ENCODE measurements around the gene IL1RAPL2.

Gene IL1RAPL2

DNA sequence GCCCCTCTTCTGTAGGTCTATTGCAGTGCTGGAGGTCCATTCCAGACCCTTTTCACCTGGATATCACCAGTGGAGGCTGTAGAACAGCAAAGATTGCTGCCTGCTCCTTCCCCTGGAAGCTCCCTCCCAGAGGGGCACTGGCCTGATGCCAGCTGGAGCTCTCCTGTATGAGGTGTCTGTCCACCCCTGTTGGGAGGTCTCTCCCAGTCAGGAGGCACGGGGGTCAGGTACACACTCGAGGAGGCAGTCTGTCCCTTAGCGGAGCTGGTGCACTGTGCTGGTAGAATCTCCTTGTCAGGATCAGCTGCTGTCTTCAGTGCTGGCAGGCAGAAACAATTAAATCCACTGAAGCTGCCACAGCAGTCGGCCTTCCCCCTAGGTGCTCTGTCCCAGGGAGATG lies 276.6 kb downstream of the IL1RAPL2 start:
- ATAC-seq = no peak
- TF ChIP-seq ESRRG (CRISPR knock-in tag; IDR thresholded peaks at IDR 0.05) = no peak
- no peak for TF ChIP-seq ZFP30 (CRISPR knock-in tag; IDR thresholded peaks at IDR 0.05)
- TF ChIP-seq ZNF565 (CRISPR knock-in tag; conservative IDR thresholded peaks at IDR 0.05; ENCODE audit: low read depth) = no peak
- TF ChIP-seq CSDC2 (CRISPR knock-in tag; IDR thresholded peaks at IDR 0.05) = no peak
- TF ChIP-seq GLIS3 (CRISPR knock-in tag; IDR thresholded peaks at IDR 0.05) = no peak
- TF ChIP-seq, protein P1, sequence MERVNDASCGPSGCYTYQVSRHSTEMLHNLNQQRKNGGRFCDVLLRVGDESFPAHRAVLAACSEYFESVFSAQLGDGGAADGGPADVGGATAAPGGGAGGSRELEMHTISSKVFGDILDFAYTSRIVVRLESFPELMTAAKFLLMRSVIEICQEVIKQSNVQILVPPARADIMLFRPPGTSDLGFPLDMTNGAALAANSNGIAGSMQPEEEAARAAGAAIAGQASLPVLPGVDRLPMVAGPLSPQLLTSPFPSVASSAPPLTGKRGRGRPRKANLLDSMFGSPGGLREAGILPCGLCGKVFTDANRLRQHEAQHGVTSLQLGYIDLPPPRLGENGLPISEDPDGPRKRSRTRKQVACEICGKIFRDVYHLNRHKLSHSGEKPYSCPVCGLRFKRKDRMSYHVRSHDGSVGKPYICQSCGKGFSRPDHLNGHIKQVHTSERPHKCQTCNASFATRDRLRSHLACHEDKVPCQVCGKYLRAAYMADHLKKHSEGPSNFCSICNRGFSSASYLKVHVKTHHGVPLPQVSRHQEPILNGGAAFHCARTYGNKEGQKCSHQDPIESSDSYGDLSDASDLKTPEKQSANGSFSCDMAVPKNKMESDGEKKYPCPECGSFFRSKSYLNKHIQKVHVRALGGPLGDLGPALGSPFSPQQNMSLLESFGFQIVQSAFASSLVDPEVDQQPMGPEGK (CRISPR knock-in tag; IDR thresholded peaks at IDR 0.05; ENCODE audit: borderline replicate concordance) = no peak

DNA sequence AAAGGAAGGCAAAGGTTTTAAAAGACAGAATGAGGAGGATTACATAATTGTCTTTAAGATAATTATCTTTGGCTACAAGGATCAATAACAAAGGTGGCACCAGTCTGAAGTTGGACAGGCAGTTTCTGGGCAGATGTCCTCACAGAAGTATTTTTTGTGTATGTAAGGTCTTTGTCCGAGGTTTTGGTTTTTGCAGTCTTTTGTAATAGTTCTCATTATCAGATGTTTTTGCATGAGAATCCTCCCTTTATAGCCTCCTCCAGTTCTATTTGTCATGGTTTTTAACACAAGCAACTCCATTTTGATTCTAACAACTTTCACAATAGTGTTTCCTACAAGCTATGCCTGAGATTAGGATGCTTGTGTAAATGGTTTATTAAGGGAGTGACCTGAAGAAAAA lies 286.2 kb downstream of the IL1RAPL2 start:
- no peak for TF ChIP-seq PPARA (CRISPR knock-in tag; IDR thresholded peaks at IDR 0.05; ENCODE audit: borderline replicate concordance)
- TF ChIP-seq OSR1 (CRISPR knock-in tag; IDR thresholded peaks at IDR 0.05) = no peak
- TF ChIP-seq CSDC2 (CRISPR knock-in tag; IDR thresholded peaks at IDR 0.05) = no peak
- TF ChIP-seq ESRRG (CRISPR knock-in tag; IDR thresholded peaks at IDR 0.05) = no peak
- TF ChIP-seq, protein P2, sequence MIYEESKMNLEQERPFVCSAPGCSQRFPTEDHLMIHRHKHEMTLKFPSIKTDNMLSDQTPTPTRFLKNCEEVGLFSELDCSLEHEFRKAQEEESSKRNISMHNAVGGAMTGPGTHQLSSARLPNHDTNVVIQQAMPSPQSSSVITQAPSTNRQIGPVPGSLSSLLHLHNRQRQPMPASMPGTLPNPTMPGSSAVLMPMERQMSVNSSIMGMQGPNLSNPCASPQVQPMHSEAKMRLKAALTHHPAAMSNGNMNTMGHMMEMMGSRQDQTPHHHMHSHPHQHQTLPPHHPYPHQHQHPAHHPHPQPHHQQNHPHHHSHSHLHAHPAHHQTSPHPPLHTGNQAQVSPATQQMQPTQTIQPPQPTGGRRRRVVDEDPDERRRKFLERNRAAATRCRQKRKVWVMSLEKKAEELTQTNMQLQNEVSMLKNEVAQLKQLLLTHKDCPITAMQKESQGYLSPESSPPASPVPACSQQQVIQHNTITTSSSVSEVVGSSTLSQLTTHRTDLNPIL (CRISPR knock-in tag; IDR thresholded peaks at IDR 0.05; ENCODE audit: low read depth) = no peak
- TF ChIP-seq TOX (CRISPR knock-in tag; IDR thresholded peaks at IDR 0.05; ENCODE audit: borderline replicate concordance) = no peak
- no peak for TF ChIP-seq SNAI2 (CRISPR knock-in tag; IDR thresholded peaks at IDR 0.05)
- TF ChIP-seq ISL1 (CRISPR knock-in tag; IDR thresholded peaks at IDR 0.05) = no peak
- TF ChIP-seq, protein P1 (CRISPR knock-in tag; IDR thresholded peaks at IDR 0.05; ENCODE audit: borderline replicate concordance) = no peak
- TF ChIP-seq, protein P3, sequence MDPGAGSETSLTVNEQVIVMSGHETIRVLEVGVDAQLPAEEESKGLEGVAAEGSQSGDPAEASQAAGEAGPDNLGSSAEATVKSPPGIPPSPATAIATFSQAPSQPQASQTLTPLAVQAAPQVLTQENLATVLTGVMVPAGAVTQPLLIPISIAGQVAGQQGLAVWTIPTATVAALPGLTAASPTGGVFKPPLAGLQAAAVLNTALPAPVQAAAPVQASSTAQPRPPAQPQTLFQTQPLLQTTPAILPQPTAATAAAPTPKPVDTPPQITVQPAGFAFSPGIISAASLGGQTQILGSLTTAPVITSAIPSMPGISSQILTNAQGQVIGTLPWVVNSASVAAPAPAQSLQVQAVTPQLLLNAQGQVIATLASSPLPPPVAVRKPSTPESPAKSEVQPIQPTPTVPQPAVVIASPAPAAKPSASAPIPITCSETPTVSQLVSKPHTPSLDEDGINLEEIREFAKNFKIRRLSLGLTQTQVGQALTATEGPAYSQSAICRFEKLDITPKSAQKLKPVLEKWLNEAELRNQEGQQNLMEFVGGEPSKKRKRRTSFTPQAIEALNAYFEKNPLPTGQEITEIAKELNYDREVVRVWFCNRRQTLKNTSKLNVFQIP (CRISPR knock-in tag; IDR thresholded peaks at IDR 0.05; ENCODE audit: borderline replicate concordance, low read depth) = no peak
- no peak for ATAC-seq

DNA sequence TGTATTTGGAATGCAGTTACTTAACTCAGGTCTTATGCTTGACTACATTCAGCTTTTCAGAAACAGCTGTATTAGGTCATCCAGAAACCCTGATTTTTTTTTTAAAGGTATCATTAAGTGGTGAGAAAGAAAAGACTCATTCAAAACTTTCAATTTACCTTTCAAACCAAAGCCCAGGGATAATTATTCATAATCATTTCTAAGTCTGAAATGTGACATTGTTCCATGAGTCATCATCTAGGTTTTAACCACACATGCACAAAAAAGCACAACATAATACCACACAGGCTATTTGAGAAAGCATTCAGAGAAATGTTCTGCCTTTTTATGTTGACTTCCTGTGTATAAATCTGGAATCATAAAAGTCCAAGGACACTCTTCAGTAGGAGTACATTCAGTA lies 288.2 kb downstream of the IL1RAPL2 start:
- no peak for ATAC-seq
- TF ChIP-seq ZNF70 (CRISPR knock-in tag; IDR thresholded peaks at IDR 0.05) (no peak), OSR1 (CRISPR knock-in tag; IDR thresholded peaks at IDR 0.05) (no peak), BACH2 (CRISPR knock-in tag; IDR thresholded peaks at IDR 0.05; ENCODE audit: borderline replicate concordance) (no peak), ZNF565 (CRISPR knock-in tag; conservative IDR thresholded peaks at IDR 0.05; ENCODE audit: low read depth) (no peak), GLIS3 (CRISPR knock-in tag; IDR thresholded peaks at IDR 0.05) (no peak)
- TF ChIP-seq, protein P3 (CRISPR knock-in tag; IDR thresholded peaks at IDR 0.05; ENCODE audit: borderline replicate concordance, low read depth) = no peak

DNA sequence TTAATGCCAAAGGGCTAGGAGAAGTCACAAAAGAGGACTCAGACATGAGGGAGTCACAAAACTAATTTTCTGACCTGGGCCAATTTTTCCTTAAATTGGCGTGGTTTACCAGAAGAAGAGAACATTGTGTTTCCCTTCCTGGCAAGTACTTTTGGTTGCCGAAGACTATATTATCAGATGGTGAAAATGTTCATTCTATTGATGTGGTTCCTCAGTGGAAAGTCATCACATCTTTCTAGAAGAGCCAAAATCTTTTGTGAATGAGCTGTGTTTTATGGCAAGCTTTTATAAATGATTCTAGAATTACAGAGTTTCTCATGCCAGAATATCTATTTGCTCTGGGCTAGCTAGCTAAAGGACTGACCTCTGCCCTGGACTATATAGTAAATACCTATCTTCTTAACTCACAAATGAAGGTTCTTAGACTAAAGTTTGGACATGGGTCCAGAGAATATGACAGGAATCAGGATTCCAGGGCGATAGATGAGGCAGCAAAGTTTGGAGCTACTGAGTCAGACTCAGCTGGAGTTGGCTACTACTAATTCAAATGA lies 288.9 kb downstream of the IL1RAPL2 start:
- ATAC-seq = no peak
- TF ChIP-seq, protein P2 (CRISPR knock-in tag; IDR thresholded peaks at IDR 0.05; ENCODE audit: low read depth) = no peak
- TF ChIP-seq BACH2 (CRISPR knock-in tag; IDR thresholded peaks at IDR 0.05; ENCODE audit: borderline replicate concordance) (no peak), ESRRG (CRISPR knock-in tag; IDR thresholded peaks at IDR 0.05) (no peak), RARB (CRISPR knock-in tag; IDR thresholded peaks at IDR 0.05) (no peak), ZFP30 (CRISPR knock-in tag; IDR thresholded peaks at IDR 0.05) (no peak), ARNTL (CRISPR knock-in tag; IDR thresholded peaks at IDR 0.05; ENCODE audit: borderline replicate concordance, low read depth) (no peak), OSR1 (CRISPR knock-in tag; IDR thresholded peaks at IDR 0.05) (no peak), TCF4 (CRISPR knock-in tag; IDR thresholded peaks at IDR 0.05; ENCODE audit: borderline replicate concordance) (no peak), ISL1 (CRISPR knock-in tag; IDR thresholded peaks at IDR 0.05) (no peak), ZFP3 (CRISPR knock-in tag; IDR thresholded peaks at IDR 0.05) (no peak), PPARA (CRISPR knock-in tag; IDR thresholded peaks at IDR 0.05; ENCODE audit: borderline replicate concordance) (no peak), ZNF8 (CRISPR knock-in tag; IDR thresholded peaks at IDR 0.05) (no peak), ZNF565 (CRISPR knock-in tag; conservative IDR thresholded peaks at IDR 0.05; ENCODE audit: low read depth) (no peak)
- TF ChIP-seq, protein P4, sequence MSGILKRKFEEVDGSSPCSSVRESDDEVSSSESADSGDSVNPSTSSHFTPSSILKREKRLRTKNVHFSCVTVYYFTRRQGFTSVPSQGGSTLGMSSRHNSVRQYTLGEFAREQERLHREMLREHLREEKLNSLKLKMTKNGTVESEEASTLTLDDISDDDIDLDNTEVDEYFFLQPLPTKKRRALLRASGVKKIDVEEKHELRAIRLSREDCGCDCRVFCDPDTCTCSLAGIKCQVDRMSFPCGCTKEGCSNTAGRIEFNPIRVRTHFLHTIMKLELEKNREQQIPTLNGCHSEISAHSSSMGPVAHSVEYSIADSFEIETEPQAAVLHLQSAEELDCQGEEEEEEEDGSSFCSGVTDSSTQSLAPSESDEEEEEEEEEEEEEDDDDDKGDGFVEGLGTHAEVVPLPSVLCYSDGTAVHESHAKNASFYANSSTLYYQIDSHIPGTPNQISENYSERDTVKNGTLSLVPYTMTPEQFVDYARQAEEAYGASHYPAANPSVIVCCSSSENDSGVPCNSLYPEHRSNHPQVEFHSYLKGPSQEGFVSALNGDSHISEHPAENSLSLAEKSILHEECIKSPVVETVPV (CRISPR knock-in tag; IDR thresholded peaks at IDR 0.05) = no peak
- TF ChIP-seq, protein P1 (CRISPR knock-in tag; IDR thresholded peaks at IDR 0.05; ENCODE audit: borderline replicate concordance) = no peak
